OCI-LY3 (cell line): ENCODE data around the gene CISD1.

ENCODE experiments used
- H2AFZ ChIP-seq: fragments of 200-600, 300-600 bp; shearing (Covaris generic); 2 replicates; pipeline ENCODE4 v1.6.0; 2014; ENCODE audit warnings: antibody characterized with exemption, low read depth, low read length
- H3K27ac ChIP-seq: fragments of 200-600, 300-600 bp; sonication (generic); 2 replicates; pipeline ENCODE4 v1.5.1; 2014; ENCODE audit warnings: mild to moderate bottlenecking, low read length, moderate library complexity, mixed read lengths
- H3K27me3 ChIP-seq: fragments of 200-600, 300-600 bp; sonication (generic); 2 replicates; pipeline ENCODE4 v1.6.1; 2014; ENCODE audit warnings: low read depth, low read length, mixed read lengths
- H3K36me3 ChIP-seq: fragments of 200-600, 300-600 bp; sonication (generic); replicated peaks from 2 replicates; pipeline ENCODE3; 2014; ENCODE audit warnings: low read depth, low read length, mixed read lengths
- H3K4me1 ChIP-seq: fragments of 300-600, 200-600 bp; sonication (generic); 2 replicates; pipeline ENCODE4 v1.6.1; 2014; ENCODE audit warnings: low read length, mixed read lengths
- H3K4me2 ChIP-seq: fragments of 200-600, 300-600 bp; sonication (generic); 2 replicates; pipeline ENCODE4 v1.6.1; 2014; ENCODE audit warnings: low read length, mixed read lengths
- H3K4me3 ChIP-seq: fragments of 300-600, 200-600 bp; sonication (generic); 2 replicates; pipeline ENCODE4 v1.5.1; 2014; ENCODE audit warnings: antibody characterized with exemption, mild to moderate bottlenecking, low read length, moderate library complexity
- H3K79me2 ChIP-seq: fragments of 300-600, 200-600 bp; shearing (Covaris generic); 2 replicates; pipeline ENCODE4 v1.6.1; 2014; ENCODE audit warnings: mild to moderate bottlenecking, low read length, mixed read lengths
- H3K9ac ChIP-seq: fragments of 300-600, 200-600 bp; shearing (Covaris generic); 2 replicates; pipeline ENCODE4 v1.6.0; 2014; ENCODE audit warnings: mild to moderate bottlenecking, low read length, moderate library complexity
- H3K9me3 ChIP-seq: fragments of 200-600, 300-600 bp; shearing (Covaris generic); 2 replicates; pipeline ENCODE4 v1.6.1; 2014; ENCODE audit warnings: low read length, mixed read lengths; ENCODE audit not compliant: insufficient read depth
- H4K20me1 ChIP-seq: fragments of 200-600, 300-600 bp; sonication (generic); 2 replicates; pipeline ENCODE4 v1.6.1; 2016; ENCODE audit warnings: low read length, mixed read lengths; ENCODE audit not compliant: insufficient read depth
- CTCF ChIP-seq: fragments of 200-600, 300-600 bp; sonication (generic); IDR thresholded peaks from 2 replicates; pipeline ENCODE4 v1.5.1; 2014; ENCODE audit warnings: antibody characterized with exemption, low read length, low read depth
- EZH2phosphoT487 ChIP-seq: fragments of 200-600 bp; shearing (Covaris generic); IDR thresholded peaks from 2 replicates; pipeline ENCODE4 v1.6.1; 2018; ENCODE audit warnings: antibody characterized with exemption, mixed run types, low read depth

CISD1 gene

GRCh38 chr10:58237014-58237834 is 31.7 kb upstream of the CISD1 start:
- Histone ChIP-seq H2AFZ (no peak overlapping the region), H3K79me2 (peaks cover 29% of the 10 kb centered on the region), H3K36me3 (peaks cover 4% of the 10 kb centered on the region), H3K4me3 (no peak overlapping the region), H3K4me2 (no peak overlapping the region), H4K20me1 (peaks cover 27% of the 10 kb centered on the region; the same call in 1 of the 2 replicates), H3K27me3 (no peaks in the 10 kb centered on the region), H3K9ac (no peak overlapping the region), H3K9me3 (no peaks in the 10 kb centered on the region), H3K27ac (no peak overlapping the region), H3K4me1 (no peaks in the 10 kb centered on the region)
- TF ChIP-seq CTCF = no peak
- TF ChIP-seq EZH2phosphoT487 = no peak

GRCh38 chr10:58239561-58240169 is 29.3 kb upstream of the CISD1 start:
- Histone ChIP-seq H3K9ac (no peak overlapping the region), H4K20me1 (peaks cover 27% of the 10 kb centered on the region; the same call in 1 of the 2 replicates), H3K9me3 (no peaks in the 10 kb centered on the region), H3K79me2 (peaks cover 29% of the 10 kb centered on the region), H3K27ac (no peak overlapping the region), H3K27me3 (no peaks in the 10 kb centered on the region), H3K4me1 (no peaks in the 10 kb centered on the region), H3K4me2 (no peak overlapping the region), H3K36me3 (peaks cover 4% of the 10 kb centered on the region), H3K4me3 (no peak overlapping the region), H2AFZ (no peak overlapping the region)
- TF ChIP-seq EZH2phosphoT487 = no peak
- no peak for TF ChIP-seq CTCF

GRCh38 chr10:58240531-58240930 is 28.4 kb upstream of the CISD1 start:
- H3K79me2 ChIP-seq = peaks cover 29% of the 10 kb centered on the region

More at GRCh38 chr10:58240531-58240930, 28.4 kb upstream of the CISD1 start:
- Histone ChIP-seq H3K27ac (no peak overlapping the region), H3K4me1 (no peaks in the 10 kb centered on the region), H3K9ac (no peak overlapping the region), H3K36me3 (peaks cover 4% of the 10 kb centered on the region), H3K4me3 (no peak overlapping the region), H4K20me1 (peaks cover 27% of the 10 kb centered on the region; the same call in 1 of the 2 replicates), H3K4me2 (no peak overlapping the region), H2AFZ (no peak overlapping the region), H3K27me3 (no peaks in the 10 kb centered on the region), H3K9me3 (no peaks in the 10 kb centered on the region)
- no peak for TF ChIP-seq EZH2phosphoT487
- TF ChIP-seq CTCF = no peak
